K562 (cell line): ENCODE measurements around the gene IL13RA1.

ENCODE experiments used
- OTX1 ChIP-seq: fragments of 450-650 bp; formaldehyde crosslinking; IDR thresholded peaks from 2 replicates; pipeline ENCODE4 v1.4.0; 2022; ENCODE audit warnings: mild to moderate bottlenecking
- RBFOX2 ChIP-seq: fragments of 200-400 bp; formaldehyde crosslinking; IDR thresholded peaks from 2 replicates; pipeline ENCODE4 v1.6.1; 2017; ENCODE audit warnings: low read depth, mild to moderate bottlenecking, low read length, moderate library complexity
- ZNF780A ChIP-seq: fragments of 250-450 bp; sonication (Bioruptor Pico); IDR thresholded peaks from 2 replicates; pipeline ENCODE4 v1.5.0; 2021; ENCODE audit warnings: mild to moderate bottlenecking
- TF ChIP-seq, protein P1 (sequence below): sonication (generic); formaldehyde crosslinking; IDR thresholded peaks from 2 replicates; pipeline ENCODE4 v1.8.0; 2022; ENCODE audit warnings: missing genetic modification reagents, mild to moderate bottlenecking, borderline replicate concordance

GRCh38 chrX:118727686-118728339 lies 407 bp downstream of the IL13RA1 start:
- TF ChIP-seq, protein P1, sequence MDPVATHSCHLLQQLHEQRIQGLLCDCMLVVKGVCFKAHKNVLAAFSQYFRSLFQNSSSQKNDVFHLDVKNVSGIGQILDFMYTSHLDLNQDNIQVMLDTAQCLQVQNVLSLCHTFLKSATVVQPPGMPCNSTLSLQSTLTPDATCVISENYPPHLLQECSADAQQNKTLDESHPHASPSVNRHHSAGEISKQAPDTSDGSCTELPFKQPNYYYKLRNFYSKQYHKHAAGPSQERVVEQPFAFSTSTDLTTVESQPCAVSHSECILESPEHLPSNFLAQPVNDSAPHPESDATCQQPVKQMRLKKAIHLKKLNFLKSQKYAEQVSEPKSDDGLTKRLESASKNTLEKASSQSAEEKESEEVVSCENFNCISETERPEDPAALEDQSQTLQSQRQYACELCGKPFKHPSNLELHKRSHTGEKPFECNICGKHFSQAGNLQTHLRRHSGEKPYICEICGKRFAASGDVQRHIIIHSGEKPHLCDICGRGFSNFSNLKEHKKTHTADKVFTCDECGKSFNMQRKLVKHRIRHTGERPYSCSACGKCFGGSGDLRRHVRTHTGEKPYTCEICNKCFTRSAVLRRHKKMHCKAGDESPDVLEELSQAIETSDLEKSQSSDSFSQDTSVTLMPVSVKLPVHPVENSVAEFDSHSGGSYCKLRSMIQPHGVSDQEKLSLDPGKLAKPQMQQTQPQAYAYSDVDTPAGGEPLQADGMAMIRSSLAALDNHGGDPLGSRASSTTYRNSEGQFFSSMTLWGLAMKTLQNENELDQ (CRISPR knock-in tag): no peak
- TF ChIP-seq RBFOX2 (peak; percentile 33), OTX1 (no peak), ZNF780A (CRISPR knock-in tag) (no peak)
